ENCODE data around the gene GBF1. TPM values are rescaled to one million over a fixed set of nuclear protein-coding genes. Genes with fewer than 3 reads are reported as not detected.

The GBF1 gene
- total RNA-seq, 1 experiment from 2014 or later: 23.7 TPM

DNA sequence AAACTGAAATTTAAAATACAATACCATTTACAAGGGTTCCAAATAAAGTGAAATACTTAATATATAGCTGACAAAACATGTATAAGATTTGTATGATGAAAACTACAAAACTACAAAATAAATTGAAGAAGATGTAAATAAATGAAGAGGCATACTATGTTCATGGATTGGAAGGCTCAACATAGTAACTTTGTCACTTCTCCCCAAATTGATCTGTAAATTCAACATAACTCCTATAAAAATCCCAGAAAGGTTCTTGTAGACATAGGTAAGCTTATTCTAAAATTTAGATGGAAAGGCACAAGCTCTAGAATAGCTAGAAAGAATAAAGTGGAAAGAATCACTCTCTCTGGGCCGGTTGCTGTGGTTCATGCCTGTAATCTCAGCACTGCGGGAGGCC, 126.0 kb downstream of the GBF1 start:
- H2BK15ac ChIP-seq (ENCODE audit: low read depth, low read length): no peak overlapping the region
- H3K9ac ChIP-seq (ENCODE audit: extremely low read depth, insufficient read length, low read length): no peak overlapping the region
- no peak overlapping the region for H3K27ac Mint-ChIP-seq
- no peak overlapping the region for H3K4me2 ChIP-seq (ENCODE audit: insufficient read depth, insufficient read length, low read length)
- no peaks in the 10 kb centered on the region for H3K27me3 Mint-ChIP-seq (ENCODE audit: low read depth)
- WGBS (ENCODE audit: extremely low coverage, insufficient read length, low lambda C conversion rate): no CpG with 5 or more reads among the region's 2 CpGs
- 0 out of 5 replicates have a peak, but pooled peaks cover 0 to 4% of the 10 kb centered on the region in 2 experiments for H3K9me3 Mint-ChIP-seq
- H4K5ac ChIP-seq (ENCODE audit: insufficient read length, low read depth, low read length): no peak overlapping the region
- H4K91ac ChIP-seq (ENCODE audit: insufficient read length, low read depth, low read length): no peak overlapping the region
- no peak overlapping the region for H3K27ac ChIP-seq (ENCODE audit: insufficient read length, low read depth, low read length)
- H2AFZ ChIP-seq (ENCODE audit: low read length): no peak overlapping the region
- H3K4me3 Mint-ChIP-seq: no peak overlapping the region
- H2BK12ac ChIP-seq (ENCODE audit: insufficient read length, low read depth, low read length): no peak overlapping the region
- peaks cover 35 to 79% (median 58%) of the 10 kb centered on the region in 3 experiments for H3K36me3 Mint-ChIP-seq (ENCODE audit: insufficient read depth in 1 of 3, low read depth in 3 of 3)
- H3K79me1 ChIP-seq (ENCODE audit: insufficient read depth, low read depth, low read length, poor library complexity, severe bottlenecking): no peaks in the 10 kb centered on the region
- no peaks in the 10 kb centered on the region for H3K4me1 ChIP-seq (ENCODE audit: insufficient read depth, low read length)
- H3T11ph ChIP-seq (ENCODE audit: low read length): no peak overlapping the region
- TF ChIP-seq, protein P1, sequence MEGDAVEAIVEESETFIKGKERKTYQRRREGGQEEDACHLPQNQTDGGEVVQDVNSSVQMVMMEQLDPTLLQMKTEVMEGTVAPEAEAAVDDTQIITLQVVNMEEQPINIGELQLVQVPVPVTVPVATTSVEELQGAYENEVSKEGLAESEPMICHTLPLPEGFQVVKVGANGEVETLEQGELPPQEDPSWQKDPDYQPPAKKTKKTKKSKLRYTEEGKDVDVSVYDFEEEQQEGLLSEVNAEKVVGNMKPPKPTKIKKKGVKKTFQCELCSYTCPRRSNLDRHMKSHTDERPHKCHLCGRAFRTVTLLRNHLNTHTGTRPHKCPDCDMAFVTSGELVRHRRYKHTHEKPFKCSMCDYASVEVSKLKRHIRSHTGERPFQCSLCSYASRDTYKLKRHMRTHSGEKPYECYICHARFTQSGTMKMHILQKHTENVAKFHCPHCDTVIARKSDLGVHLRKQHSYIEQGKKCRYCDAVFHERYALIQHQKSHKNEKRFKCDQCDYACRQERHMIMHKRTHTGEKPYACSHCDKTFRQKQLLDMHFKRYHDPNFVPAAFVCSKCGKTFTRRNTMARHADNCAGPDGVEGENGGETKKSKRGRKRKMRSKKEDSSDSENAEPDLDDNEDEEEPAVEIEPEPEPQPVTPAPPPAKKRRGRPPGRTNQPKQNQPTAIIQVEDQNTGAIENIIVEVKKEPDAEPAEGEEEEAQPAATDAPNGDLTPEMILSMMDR (conservative IDR thresholded peaks at IDR 0.05): no peak
- H2BK20ac ChIP-seq (ENCODE audit: low read depth, low read length, poor library complexity, severe bottlenecking): no peak overlapping the region
- H3K9me3 ChIP-seq (ENCODE audit: control insufficient read depth, low read depth, low read length): no peaks in the 10 kb centered on the region
- H3K23me2 ChIP-seq (ENCODE audit: insufficient read length, low read depth, low read length, poor library complexity, severe bottlenecking): no peaks in the 10 kb centered on the region
- H4K8ac ChIP-seq (replicated peaks; ENCODE audit: insufficient read length, low read depth, low read length): no peak overlapping the region
- no peak overlapping the region for H3K23ac ChIP-seq (ENCODE audit: insufficient read length, low read depth, low read length)
- DNase-seq: no peak
- no peak overlapping the region for H2AK5ac ChIP-seq (ENCODE audit: insufficient read length, low read length)
- no peak overlapping the region for H3K4ac ChIP-seq (ENCODE audit: low read depth, low read length)
- no peak overlapping the region for H3K14ac ChIP-seq (ENCODE audit: insufficient read depth, low read length)
- H2BK120ac ChIP-seq (ENCODE audit: low read depth, low read length, poor library complexity, severe bottlenecking): no peak overlapping the region
- no peaks in the 10 kb centered on the region for H3K4me1 Mint-ChIP-seq
- no peaks in the 10 kb centered on the region for H3K27me3 ChIP-seq (ENCODE audit: insufficient read depth, low read length)
- H4K20me1 ChIP-seq (ENCODE audit: control insufficient read depth, insufficient read depth, insufficient read length): no peaks in the 10 kb centered on the region
- no peak overlapping the region for H2BK5ac ChIP-seq (ENCODE audit: insufficient read length, low read length)
- H3K18ac ChIP-seq (ENCODE audit: insufficient read length, low read depth, low read length): no peak overlapping the region
- no peak overlapping the region for H3K56ac ChIP-seq (ENCODE audit: insufficient read length, low read depth, low read length)
- no peaks in the 10 kb centered on the region for H3K79me2 ChIP-seq (ENCODE audit: insufficient read depth, low read length)
